Measurements from ENCODE around the gene AGRP.

The AGRP gene

GRCh38 chr16:67463691-67464090 is 19.7 kb downstream of the AGRP start:
- DNase-seq (ENCODE audit: insufficient read length, low spot score) (no peak), FAIRE-seq (no peak)

- FAIRE-seq (no peak), DNase-seq (ENCODE audit: insufficient read length, low spot score) (no peak)
Observed at GRCh38 chr16:67463059-67463458, 20.3 kb downstream of the AGRP start.

GRCh38 chr16:67462279-67462655 is 21.1 kb downstream of the AGRP start:
- FAIRE-seq (no peak), DNase-seq (ENCODE audit: insufficient read length, low spot score) (no peak)

GRCh38 chr16:67461600-67462278 is 21.6 kb downstream of the AGRP start:
- DNase-seq (ENCODE audit: insufficient read length, low spot score) (no peak), FAIRE-seq (no peak)

GRCh38 chr16:67460961-67461360 is 22.4 kb downstream of the AGRP start:
- FAIRE-seq (no peak), DNase-seq (ENCODE audit: insufficient read length, low spot score) (no peak)

GRCh38 chr16:67460168-67460567 is 23.2 kb downstream of the AGRP start:
- FAIRE-seq (no peak), DNase-seq (ENCODE audit: insufficient read length, low spot score) (no peak)

- no peak for DNase-seq (ENCODE audit: insufficient read length, low spot score)
- FAIRE-seq, result no peak
Observed at GRCh38 chr16:67459861-67460150, 23.5 kb downstream of the AGRP start.

GRCh38 chr16:67459066-67459860 is 24.1 kb downstream of the AGRP start:
- no peak for FAIRE-seq
- no peak for DNase-seq (ENCODE audit: insufficient read length, low spot score)

- no peak for FAIRE-seq
- no peak for DNase-seq (ENCODE audit: insufficient read length, low spot score)
Observed at GRCh38 chr16:67458121-67458641, 25.2 kb downstream of the AGRP start.

- FAIRE-seq, result no peak
- DNase-seq (ENCODE audit: insufficient read length, low spot score), result no peak
Observed at GRCh38 chr16:67457611-67458010, 25.7 kb downstream of the AGRP start.

GRCh38 chr16:67456391-67457081 is 26.8 kb downstream of the AGRP start:
- DNase-seq (ENCODE audit: insufficient read length, low spot score) (no peak), FAIRE-seq (peak; percentile 40)

- DNase-seq (ENCODE audit: insufficient read length, low spot score) (no peak), FAIRE-seq (no peak)
Observed at GRCh38 chr16:67454852-67455251, 28.5 kb downstream of the AGRP start.

GRCh38 chr16:67454104-67454503 is 29.2 kb downstream of the AGRP start:
- no peak for DNase-seq (ENCODE audit: insufficient read length, low spot score)
- no peak for FAIRE-seq

- FAIRE-seq, result no peak
- no peak for DNase-seq (ENCODE audit: insufficient read length, low spot score)
Observed at GRCh38 chr16:67451704-67452435, 31.5 kb downstream of the AGRP start.

GRCh38 chr16:67451061-67451703 is 32.2 kb downstream of the AGRP start:
- FAIRE-seq (peak; percentile 52), DNase-seq (ENCODE audit: insufficient read length, low spot score) (no peak)

- peak; percentile 46 for FAIRE-seq
- no peak for DNase-seq (ENCODE audit: insufficient read length, low spot score)
Observed at GRCh38 chr16:67449739-67450138, 33.6 kb downstream of the AGRP start.

GRCh38 chr16:67449336-67449735 is 34.0 kb downstream of the AGRP start:
- FAIRE-seq, result no peak
- no peak for DNase-seq (ENCODE audit: insufficient read length, low spot score)

GRCh38 chr16:67448580-67448979 is 34.8 kb downstream of the AGRP start:
- no peak for DNase-seq (ENCODE audit: insufficient read length, low spot score)
- FAIRE-seq, result no peak

GRCh38 chr16:67447508-67448076 is 35.8 kb downstream of the AGRP start:
- DNase-seq (ENCODE audit: insufficient read length, low spot score), result peak; percentile 48
- FAIRE-seq, result peak; percentile 9

- FAIRE-seq (no peak), DNase-seq (ENCODE audit: insufficient read length, low spot score) (no peak)
Observed at GRCh38 chr16:67446968-67447507, 36.3 kb downstream of the AGRP start.
